Activated CD4-positive, alpha-beta T cell treated with anti-CD3 and anti-CD28 coated beads, Interleukin-2, amount 50 U/mL, for 48 hours (primary cell): Measurements from ENCODE around the gene NAT14.

Experiments used
- DNase-seq, 2 experiments: peaks; one replicate each; pipeline ENCODE4 v3.0.0-alpha.2; 2020

NAT14 gene

DNA sequence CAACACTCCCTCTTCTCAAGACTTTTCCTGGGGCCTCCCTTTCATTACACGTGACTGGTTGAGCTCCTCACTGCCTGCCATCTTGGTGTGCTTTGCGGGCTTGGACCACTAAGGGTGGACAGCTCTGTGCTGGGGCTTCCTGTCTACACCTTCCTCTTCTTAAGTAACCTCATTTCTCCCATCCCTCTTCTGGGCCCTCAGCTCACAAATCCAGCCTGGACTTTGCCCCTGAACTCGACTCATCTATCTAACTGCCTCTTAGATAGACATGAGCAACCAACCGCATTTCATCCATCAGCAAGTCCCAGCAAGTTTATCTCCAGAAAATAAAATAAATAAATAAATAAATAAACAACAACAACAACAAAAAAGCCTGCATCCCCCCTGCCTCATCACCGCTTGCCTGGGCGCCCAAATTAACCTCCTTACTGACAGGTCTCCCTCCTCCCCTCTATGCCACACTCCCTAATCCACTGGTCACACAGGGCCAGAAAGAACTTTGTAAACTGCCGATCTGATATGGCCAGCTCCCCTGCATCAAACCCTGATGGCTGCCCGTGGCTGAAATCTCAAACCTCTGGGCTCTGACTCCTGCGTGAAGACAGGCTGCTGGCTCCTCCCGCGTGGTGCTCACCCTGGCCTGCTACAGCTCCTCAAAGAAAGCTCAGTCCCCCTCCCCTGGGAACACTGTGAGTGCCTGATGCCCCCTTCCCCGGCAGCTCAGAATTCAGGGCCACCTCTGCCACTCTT lies 31.3 kb upstream of the NAT14 start:
- DNase-seq = no peak

DNA sequence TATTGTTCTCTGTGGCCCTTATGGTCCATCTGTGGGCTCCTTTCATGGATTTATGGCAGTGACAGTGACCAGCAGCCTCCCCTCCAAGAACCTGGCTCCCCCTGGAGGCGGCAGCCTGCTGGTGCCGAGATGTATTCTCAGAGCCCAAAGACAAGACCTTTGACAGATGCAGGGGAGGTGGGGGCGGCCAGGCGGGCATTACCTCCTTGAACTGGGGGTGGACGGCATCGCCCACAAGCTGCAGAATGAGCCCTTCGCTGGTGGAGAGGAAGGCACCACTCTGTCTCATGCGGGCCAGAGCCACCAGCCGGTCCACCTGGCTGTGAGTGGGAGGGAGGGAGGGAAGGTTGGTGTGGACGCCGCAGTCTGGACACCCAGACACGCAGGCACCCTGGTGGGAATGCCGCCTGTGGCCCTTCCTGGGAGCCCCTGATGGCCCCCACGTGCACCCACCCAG lies 30.2 kb upstream of the NAT14 start:
- peak; percentile 50 to 51 for DNase-seq

DNA sequence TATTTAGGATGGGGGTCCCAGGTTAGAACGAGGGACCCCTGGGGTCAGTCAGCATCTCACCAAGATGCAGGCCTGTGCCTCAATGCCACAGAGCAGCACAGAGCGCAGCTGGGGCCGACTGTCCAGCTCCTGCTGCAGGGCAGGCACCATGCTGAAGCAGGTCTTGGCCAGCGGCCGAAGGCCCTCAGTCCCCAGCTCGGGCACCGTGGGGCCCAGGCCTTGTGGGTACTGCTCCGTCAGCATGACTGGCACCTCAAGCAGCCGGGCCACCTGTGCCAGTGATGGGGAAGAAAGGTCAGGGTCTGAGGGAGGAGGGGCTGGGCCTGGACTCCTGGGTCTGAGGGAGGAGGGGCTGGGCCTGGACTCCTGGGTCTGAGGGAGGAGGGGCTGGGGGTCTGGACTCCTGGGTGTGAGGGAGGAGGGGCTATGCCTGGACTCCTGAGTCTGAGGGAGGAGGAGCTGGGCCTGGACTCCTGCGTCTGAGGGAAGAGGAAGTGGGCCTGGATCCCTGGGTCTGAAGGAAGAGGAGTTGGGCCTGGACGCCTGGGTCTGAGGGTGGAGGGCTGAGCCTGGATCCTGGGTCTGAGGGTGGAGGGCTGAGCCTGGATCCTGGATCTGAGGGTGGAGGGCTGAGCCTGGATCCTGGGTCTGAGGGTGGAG lies 29.3 kb upstream of the NAT14 start:
- DNase-seq = no peak

DNA sequence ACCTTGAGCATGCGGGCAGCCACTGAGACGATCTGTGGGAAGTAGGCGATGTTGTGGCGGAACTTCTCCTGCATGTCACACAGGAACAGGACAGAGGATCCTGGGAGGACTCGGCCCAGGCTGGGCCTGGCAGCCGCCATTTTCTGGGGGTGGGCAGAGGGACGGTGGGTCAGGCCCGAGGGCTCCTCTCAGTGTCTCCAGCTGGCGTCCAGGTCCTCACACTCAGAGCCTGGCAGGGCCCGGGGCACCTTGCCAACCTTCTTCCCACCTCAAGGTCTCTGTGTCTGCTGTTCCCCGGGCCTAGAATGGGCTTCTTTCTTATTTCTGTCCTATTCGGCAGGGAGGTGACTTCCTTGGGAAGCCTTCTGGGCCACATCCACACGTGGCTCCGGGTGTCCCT lies 28.6 kb upstream of the NAT14 start:
- no peak for DNase-seq

DNA sequence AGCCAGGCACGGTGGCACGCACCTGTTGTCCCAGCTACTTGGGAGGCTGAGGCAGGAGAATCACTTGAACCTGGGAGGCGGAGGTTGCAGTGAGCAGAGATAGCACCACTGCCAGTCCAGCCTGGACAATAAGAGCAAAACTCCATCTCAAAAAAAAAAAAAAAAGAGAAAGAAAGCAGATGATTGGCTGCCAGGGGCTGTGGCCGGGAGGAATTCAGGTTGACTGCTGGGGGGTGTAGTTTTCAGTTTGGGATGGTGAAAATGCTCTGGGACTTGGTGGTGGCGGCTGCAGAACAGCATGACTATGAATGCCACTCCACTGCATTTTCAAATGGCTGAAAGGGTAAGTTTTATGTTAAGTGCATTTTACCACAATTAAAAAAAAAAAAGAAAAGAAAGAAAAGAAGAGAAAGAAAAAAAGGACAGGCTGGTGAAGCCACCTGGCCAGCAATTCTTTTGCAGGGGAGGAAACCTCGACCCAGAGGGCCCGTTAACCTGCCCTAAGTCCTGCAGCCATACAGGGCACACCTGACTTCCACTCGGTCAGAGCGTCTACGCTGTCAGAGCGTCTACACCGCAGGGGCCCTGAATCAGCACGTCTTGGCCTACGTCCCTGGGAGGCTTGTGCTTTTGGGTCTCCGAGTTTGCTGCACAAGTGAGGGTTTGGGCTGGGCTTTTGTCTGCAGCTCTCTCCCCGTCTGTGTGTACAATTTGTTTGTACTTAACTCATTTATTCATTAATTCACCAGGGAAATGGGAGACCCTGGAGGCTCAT lies 27.1 kb upstream of the NAT14 start:
- DNase-seq = no peak

DNA sequence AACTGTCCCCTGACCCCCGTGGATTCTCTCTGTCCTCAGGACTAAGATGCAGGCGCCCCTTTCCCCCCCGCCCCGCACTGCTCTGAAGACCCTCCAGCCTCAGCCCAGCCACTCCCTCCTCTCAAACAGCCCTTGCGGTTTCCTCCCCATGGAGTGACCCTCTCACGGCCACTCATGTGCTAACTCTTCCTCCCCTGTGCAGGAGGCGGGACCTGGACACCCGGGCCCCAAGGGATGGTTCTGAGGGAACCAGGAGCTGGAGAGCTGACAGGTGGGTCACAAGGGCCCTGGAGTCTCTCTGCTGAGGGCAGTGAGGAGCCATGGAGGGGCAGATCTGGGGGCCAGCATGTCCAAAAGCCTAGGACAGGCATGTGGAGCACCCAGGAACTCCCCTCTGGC lies 25.4 kb upstream of the NAT14 start:
- DNase-seq = no peak

DNA sequence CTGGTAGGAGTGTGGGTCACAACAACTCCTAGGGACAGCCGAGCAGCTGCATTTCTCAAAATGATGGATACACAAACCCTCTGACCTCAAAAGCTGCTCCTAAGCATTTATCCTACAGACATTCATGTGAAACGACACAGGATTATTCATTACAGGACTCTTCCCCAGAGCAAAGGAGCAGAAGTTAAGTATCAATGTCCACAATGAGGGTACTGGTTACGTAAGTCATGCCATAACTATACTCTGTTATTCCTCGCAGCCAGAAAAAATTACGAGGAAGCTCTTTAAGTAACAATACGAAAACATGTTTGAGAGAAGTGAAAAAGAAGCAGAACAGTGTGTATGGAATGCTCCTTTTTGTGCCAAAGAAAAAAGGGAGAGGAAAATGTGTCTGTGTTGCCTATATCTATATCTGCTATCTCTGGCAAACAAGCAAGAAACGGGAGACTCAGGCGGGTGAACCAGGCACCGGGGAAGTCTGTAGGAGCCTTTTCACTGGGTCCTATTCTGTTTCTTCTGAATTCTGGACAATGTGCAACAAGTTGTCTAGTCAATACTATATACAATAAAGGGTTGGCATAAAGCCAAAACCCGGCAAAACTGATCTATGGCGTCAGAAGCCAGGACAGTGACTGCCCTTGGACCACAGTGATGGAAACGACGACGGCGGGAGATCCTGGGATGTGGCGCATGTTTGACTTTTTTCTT lies 24.9 kb upstream of the NAT14 start:
- no peak for DNase-seq

DNA sequence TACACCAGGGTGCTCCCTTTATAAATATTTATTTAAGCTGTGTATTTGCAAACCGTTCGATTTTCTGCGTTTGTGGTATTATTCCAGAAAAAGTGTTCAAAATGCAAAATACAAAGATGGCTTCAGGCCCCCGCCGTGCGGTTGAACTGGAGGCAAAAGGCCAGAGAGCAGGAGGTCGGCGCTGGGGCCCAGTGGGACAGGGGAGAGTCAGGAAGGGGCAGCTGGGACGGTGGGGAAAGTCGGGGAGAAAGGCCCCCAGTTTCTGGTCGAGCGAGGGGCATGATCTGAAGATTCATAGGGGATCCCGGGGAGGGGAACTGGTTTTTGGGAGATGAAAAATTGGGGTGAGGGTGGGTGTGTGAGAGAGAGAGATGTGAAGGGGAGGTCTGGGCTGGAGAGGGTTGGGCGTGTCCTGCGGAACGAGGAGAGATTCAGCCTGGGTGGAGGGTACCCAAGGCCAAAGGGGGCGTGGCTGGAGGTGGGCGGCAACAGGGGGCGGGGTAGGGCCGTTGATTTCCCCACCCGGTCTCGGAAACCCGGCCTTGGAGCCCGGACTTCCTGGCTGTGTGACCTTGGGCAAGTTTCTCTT lies 24.2 kb upstream of the NAT14 start:
- peak; percentile 63 to 67 for DNase-seq

DNA sequence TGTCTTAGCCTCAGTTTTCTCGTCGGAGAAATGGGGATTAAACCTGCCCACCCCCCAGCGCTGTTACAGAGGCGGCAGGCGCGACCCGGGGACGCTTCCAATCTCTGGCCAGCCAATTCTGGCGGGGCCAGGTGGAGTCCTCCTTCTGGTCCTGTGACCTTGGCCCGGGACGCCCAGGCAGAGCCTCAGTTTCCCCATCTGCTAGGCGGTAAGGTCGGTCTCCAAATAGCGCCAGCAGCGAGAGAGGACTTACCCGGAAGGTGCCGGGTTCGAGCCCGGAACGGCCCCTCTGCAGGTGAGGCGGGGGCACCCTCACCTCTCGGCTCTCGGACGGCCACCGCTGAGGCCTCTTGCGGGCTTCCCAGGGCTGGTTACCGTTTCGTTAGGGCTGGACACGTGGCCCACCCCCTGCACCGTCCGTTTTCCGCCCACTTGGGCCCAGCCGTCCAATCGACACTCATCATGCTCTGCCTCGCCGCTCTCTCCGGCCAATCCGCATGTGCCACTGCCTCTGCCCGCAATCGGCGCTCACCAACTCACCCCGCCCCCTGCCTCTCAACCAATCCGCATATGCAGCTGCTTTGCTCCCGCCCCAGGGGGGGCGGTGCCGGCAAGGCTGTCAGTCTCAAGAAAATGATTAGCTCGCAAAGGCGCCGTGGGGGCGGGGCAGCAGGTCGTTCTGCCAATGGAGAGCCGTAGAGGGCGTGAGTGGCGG lies 23.6 kb upstream of the NAT14 start, which contains the start of gene ISOC2:
TSS of gene ISOC2 (minus strand) at position 384 of the 715 bp plus-strand sequence. CDS start 5,156 bp downstream, outside the sequence.
- DNase-seq = peak; percentile 100

DNA sequence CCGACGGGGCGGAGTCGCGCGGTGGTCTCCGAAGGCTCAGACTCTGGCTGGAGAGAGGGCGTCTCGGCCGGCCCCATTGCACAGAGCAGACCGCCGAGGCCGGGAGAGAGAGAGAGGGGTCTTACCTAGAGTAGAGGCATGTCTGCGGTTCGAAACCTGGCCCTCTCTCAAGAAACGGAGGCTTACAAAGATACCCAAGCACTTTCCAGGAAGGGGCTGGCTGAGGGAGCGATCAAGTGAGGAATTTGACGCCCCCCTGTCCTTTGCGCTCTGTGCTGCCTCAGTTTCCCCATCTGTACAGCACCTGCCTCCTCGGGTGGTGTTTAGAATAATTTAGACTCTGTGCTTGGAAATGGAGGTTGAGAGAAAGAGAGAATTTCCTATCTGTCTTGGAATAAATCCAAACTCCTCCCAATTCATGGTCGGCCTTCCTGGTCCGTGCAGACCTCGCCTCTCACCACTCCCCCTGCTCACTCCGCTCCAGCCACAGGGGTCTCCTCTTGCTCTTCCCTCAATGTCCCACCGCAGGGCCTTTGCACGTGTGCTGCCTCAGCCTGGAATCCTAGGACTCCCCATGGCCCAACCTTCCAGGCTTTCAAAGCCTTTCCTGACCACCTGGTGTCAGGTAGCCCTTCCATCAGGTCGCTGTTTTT lies 22.9 kb upstream of the NAT14 start:
- DNase-seq = no peak

DNA sequence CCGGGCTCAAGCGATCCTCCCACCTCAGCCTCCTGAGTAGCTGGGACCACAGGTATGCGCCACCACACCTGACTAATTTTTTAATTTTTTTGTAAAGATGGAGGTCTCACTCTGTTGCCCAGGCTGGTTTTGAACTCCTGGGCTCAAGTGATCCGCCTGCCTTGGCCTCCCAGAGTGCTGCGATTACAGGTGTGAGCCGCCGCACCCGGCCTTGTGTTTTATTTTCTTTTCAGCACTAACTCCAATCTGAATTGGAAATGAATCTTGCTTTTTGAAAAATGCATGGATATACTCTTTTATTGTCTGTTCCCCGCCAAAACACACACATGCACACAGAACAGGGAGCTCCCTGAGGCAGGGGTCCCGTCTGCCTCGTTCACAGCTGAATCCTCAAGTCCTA lies 22.3 kb upstream of the NAT14 start:
- no peak for DNase-seq

DNA sequence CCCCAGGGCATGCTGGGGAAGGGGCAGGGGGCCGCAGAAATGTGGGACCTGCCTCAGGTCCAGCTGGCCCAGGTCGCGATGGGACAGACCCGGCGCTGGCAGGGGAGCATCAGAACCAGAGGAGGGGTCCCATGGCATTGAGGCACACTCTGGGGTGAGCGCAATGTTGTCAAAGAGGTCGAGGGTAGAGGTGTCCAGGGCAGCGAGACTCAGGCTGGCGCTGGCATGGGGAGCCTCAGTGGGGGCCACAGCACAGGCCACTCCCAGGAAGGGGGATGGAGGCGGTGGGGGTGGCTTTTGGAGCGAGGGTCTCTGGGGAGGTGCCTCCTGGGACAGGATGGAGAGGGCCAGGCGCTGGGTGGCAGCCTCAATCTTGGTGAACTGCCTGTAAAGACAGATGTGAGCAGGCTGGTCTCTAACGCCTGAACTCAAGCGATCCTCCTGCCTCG lies 21.4 kb upstream of the NAT14 start:
- no peak for DNase-seq

DNA sequence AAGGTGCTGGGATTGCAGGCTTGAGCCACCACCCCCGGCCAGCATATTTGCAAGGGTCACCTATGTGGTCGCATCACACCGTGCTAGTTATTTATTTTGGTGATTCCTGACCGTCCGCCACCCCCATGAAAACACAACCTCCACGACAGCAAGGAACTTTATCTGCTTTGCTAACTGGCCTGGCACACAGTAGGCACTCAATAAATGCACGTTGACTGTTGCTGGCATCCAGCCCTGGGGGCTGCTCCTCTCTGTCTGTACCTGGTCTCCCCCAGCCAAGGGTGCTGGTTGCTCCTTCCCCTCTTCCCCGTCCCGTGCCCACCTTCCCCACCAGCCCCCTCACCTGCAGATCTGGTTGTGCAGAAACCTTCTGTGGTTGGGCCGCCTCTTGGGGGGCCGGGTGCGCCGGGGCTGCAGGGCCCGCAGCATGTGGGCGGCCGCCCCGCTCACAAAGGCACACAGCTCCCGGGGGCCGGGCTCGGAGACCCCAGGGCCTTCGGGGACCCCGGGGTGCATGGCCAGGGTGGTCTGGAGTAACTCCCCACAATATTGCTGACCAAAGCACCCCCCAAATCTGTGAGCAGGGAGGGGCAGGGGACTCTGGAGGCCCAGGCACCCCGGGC lies 20.8 kb upstream of the NAT14 start:
- DNase-seq = no peak

DNA sequence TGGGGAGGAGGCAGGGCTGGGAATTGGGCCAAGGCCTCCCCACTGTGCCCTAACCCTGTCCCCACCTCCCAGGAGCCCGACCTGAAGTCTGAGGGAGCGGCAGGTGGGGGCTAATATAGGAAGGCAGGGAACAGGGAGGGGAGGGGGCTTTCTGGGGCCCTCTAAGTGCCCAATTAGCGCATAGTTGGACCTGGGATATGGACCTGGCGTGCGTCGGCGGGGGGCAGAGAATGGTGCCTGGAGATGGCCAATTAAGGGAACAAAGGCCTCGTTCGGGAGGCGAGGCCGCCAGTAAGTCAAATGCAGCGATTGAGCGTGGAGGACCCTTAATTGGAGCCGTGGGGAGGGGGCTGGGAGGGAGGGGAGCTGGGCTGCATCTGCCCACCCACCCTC lies 20.3 kb upstream of the NAT14 start, which contains the start of gene C19orf85:
TSS of gene C19orf85 (minus strand) at position 90 of the 393 bp plus-strand sequence. CDS start 197 bp downstream, outside the sequence.
- no peak for DNase-seq

DNA sequence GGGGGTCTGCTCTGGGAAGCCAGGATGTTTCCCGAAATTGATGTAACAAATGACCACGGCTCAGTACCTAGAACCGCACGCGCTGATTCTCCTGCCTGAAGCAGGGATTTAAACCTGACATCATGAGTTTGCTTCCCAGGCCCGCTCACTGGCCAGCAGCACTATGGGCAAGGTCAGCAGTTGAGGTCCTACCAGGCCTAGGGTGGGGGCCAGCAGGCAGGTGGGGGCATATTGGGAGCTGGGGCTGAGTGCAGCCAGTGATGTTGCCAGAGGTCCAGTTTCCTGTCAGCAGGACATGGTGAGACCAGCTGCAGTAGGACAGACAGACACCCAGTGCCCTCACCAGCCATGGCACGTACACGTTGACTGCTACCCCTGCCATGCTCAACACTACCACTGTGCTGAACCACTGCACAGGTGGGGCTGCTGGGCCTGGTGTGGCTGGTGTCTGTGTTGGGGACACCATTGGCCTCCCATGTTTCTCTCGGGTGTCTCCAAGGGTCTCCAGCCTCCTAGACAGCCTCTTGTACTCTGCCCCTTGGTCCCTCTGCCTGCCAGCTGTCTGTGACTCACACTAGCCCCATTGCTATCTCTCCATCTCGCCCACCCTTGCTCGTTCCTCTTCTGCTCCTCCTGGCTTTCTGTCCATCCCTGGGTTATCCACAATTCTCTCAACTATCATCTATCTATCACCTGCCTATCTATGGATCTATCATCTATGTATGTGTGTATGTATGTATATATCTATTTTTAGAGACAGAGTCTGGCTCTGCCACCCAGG lies 19.3 kb upstream of the NAT14 start:
- no peak for DNase-seq

DNA sequence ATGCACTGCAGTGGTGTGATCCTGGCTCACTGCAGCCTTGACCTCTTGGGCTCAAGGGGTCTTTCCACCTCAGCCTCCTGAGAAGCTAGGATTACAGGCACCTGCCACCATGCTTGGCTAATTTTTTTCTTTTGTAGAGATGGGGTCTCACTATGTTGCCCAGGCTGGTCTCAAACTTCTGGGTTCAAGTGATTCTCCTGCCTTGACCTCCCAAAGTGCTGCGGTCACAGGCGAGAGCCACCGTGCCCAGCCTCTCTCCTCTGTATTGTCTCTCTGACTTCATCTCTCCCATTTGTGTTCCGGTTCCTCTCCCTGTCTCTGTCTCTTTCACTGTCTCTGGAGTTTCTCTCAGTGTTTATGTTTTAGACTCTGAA lies 18.8 kb upstream of the NAT14 start:
- DNase-seq = no peak

DNA sequence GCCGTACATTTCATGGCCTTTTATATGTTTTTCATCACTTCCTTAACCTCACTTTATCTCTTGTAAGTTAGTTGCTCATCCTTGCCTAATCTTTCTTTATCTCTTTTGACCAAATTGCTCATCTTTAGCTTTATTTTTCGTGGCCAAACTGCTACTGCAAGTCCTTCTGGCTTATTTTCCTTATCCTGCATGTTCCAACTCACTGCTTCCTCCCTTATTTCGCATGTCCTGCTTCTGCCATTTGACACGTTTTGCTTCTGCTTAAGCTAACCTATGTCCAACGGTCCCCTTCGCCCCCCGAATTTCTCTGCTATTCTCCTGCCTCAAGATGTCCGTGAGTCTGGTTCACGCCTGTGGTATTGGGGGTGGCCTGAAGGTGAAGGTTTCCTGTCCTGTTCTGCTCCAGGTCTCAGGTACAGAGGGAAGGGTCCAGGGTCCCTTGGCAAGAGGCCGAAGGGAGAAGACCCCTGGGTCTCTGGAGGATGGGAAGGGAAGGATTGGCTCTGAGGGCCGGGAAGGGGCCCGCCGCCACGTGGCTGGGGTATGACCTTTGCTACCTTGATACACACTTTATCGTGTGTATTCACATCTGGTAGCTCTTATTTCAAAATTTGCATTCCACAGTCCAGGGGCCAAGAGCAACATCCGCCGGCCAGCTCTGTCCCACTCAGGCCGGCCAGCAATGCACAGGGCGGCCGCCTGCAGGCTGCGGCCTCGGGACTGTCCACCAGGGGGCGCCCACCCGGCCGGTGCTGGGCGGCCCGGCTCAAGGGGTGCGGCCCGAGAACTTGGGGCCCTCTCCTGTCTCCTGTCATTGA lies 17.5 kb upstream of the NAT14 start:
- DNase-seq = peak; percentile 73 to 77

DNA sequence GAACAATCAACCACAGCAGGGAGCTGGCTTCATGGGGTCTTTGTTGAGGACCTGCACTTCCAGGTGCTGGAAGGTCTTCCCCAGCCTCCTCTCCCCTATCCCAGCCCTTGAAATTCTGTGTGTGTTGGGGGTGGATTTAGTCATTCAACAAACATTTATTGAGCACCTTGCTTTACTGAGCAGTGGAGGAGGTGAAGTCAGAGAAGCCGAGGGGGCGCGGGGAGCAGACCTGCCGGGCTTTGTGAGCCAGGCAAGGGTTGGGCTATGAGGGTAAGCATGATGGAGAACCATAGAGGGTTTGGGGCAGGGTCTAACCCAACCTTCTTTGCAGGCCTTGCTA lies 17.0 kb upstream of the NAT14 start:
- DNase-seq = no peak

DNA sequence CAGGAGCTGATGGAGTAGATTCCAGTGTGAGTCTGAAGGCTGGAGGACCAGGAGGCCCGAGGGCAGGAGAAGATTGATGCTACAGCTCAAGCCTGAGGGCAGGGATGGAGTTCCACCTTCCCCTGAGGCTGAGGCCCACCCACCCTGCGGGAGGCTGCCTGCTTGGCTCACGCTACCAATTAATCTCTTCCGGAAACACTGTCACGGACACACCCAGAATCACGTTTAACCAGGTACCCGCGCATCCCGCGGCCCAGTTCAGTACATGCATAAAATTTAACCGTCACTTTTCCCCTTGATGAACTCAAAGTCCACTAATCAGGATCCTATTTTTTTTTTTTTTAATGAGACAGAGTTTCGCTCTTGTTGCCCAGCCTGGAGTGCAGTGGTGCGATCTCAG lies 13.7 kb upstream of the NAT14 start:
- DNase-seq = no peak
